Measurements from ENCODE around the gene SH3PXD2A.
A peak's percentile ranks its signal among the peaks of the same experiment; 100 is the strongest.

SH3PXD2A gene

GRCh38 chr10:103660364-103661197 is 194.8 kb downstream of the SH3PXD2A start:
- H3K27ac ChIP-seq (ENCODE audit: low read depth, low read length): peak overlapping the region; percentile 93
- peak overlapping the region; percentile 74 for H3K9ac ChIP-seq (ENCODE audit: low read length)
- H3K9me3 ChIP-seq (ENCODE audit: low read length): no peaks in the 10 kb centered on the region
- H3K27me3 ChIP-seq (ENCODE audit: control insufficient read depth in 1 of 2, insufficient read depth in 2 of 2, low read length in 2 of 2): no peaks in the 10 kb centered on the region
- H3K4me3 ChIP-seq (ENCODE audit: low read depth in 1 of 2, low read length in 2 of 2): peak overlapping the region; percentile 62 to 91
- H3K36me3 ChIP-seq (ENCODE audit: insufficient read depth, low read length): peaks cover 38% of the 10 kb centered on the region
- H3K4me1 ChIP-seq (ENCODE audit: insufficient read depth, low read length): peaks cover 40% of the 10 kb centered on the region

- Histone ChIP-seq H3K4me1 (ENCODE audit: insufficient read depth, low read length) (peaks cover 40% of the 10 kb centered on the region), H3K4me3 (ENCODE audit: low read depth in 1 of 2, low read length in 2 of 2) (peak overlapping the region; percentile 62 to 91), H3K9ac (ENCODE audit: low read length) (peak overlapping the region; percentile 74), H3K27me3 (ENCODE audit: control insufficient read depth in 1 of 2, insufficient read depth in 2 of 2, low read length in 2 of 2) (no peaks in the 10 kb centered on the region), H3K27ac (ENCODE audit: low read depth, low read length) (peak overlapping the region; percentile 93), H3K36me3 (ENCODE audit: insufficient read depth, low read length) (peaks cover 38% of the 10 kb centered on the region), H3K9me3 (ENCODE audit: low read length) (no peaks in the 10 kb centered on the region)
Measured at GRCh38 chr10:103659674-103660363, 195.6 kb downstream of the SH3PXD2A start.

GRCh38 chr10:103658049-103658577 is 197.3 kb downstream of the SH3PXD2A start:
- H3K36me3 ChIP-seq (ENCODE audit: insufficient read depth, low read length): peaks cover 38% of the 10 kb centered on the region
- H3K9ac ChIP-seq (ENCODE audit: low read length): no peak overlapping the region
- no peak overlapping the region for H3K27ac ChIP-seq (ENCODE audit: low read depth, low read length)
- no peaks in the 10 kb centered on the region for H3K27me3 ChIP-seq (ENCODE audit: control insufficient read depth in 1 of 2, insufficient read depth in 2 of 2, low read length in 2 of 2)
- peaks cover 32% of the 10 kb centered on the region for H3K4me1 ChIP-seq (ENCODE audit: insufficient read depth, low read length)
- no peaks in the 10 kb centered on the region for H3K9me3 ChIP-seq (ENCODE audit: low read length)
- H3K4me3 ChIP-seq (ENCODE audit: low read depth in 1 of 2, low read length in 2 of 2): no peak overlapping the region

- Histone ChIP-seq H3K27me3 (ENCODE audit: control insufficient read depth in 1 of 2, insufficient read depth in 2 of 2, low read length in 2 of 2) (no peaks in the 10 kb centered on the region), H3K4me1 (ENCODE audit: insufficient read depth, low read length) (peaks cover 35% of the 10 kb centered on the region)
Measured at GRCh38 chr10:103657061-103657591, 198.2 kb downstream of the SH3PXD2A start.

GRCh38 chr10:103654925-103655324 is 200.5 kb downstream of the SH3PXD2A start:
- Histone ChIP-seq H3K4me3 (ENCODE audit: low read depth in 1 of 2, low read length in 2 of 2) (no peak overlapping the region), H3K36me3 (ENCODE audit: insufficient read depth, low read length) (peaks cover 48% of the 10 kb centered on the region), H3K4me1 (ENCODE audit: insufficient read depth, low read length) (peaks cover 55% of the 10 kb centered on the region), H3K9ac (ENCODE audit: low read length) (no peak overlapping the region), H3K27me3 (ENCODE audit: control insufficient read depth in 1 of 2, insufficient read depth in 2 of 2, low read length in 2 of 2) (no peaks in the 10 kb centered on the region), H3K27ac (ENCODE audit: low read depth, low read length) (no peak overlapping the region), H3K9me3 (ENCODE audit: low read length) (no peaks in the 10 kb centered on the region)

More at GRCh38 chr10:103657061-103657591, 198.2 kb downstream of the SH3PXD2A start:
- no peak overlapping the region for H3K27ac ChIP-seq (ENCODE audit: low read depth, low read length)
- H3K9me3 ChIP-seq (ENCODE audit: low read length): no peaks in the 10 kb centered on the region
- peaks cover 38% of the 10 kb centered on the region for H3K36me3 ChIP-seq (ENCODE audit: insufficient read depth, low read length)
- H3K4me3 ChIP-seq (ENCODE audit: low read depth in 1 of 2, low read length in 2 of 2): no peak overlapping the region
- H3K9ac ChIP-seq (ENCODE audit: low read length): no peak overlapping the region

- no peak overlapping the region for H3K27ac ChIP-seq (ENCODE audit: low read depth, low read length)
- no peaks in the 10 kb centered on the region for H3K9me3 ChIP-seq (ENCODE audit: low read length)
- peaks cover 57% of the 10 kb centered on the region for H3K4me1 ChIP-seq (ENCODE audit: insufficient read depth, low read length)
- no peak overlapping the region for H3K9ac ChIP-seq (ENCODE audit: low read length)
- H3K27me3 ChIP-seq (ENCODE audit: control insufficient read depth in 1 of 2, insufficient read depth in 2 of 2, low read length in 2 of 2): no peaks in the 10 kb centered on the region
- peaks cover 37% of the 10 kb centered on the region for H3K36me3 ChIP-seq (ENCODE audit: insufficient read depth, low read length)
- no peak overlapping the region for H3K4me3 ChIP-seq (ENCODE audit: low read depth in 1 of 2, low read length in 2 of 2)
Measured at GRCh38 chr10:103653581-103654037, 201.8 kb downstream of the SH3PXD2A start.

- Histone ChIP-seq H3K9me3 (ENCODE audit: low read length) (no peaks in the 10 kb centered on the region), H3K9ac (ENCODE audit: low read length) (no peak overlapping the region), H3K27me3 (ENCODE audit: control insufficient read depth in 1 of 2, insufficient read depth in 2 of 2, low read length in 2 of 2) (no peaks in the 10 kb centered on the region), H3K4me1 (ENCODE audit: insufficient read depth, low read length) (peaks cover 57% of the 10 kb centered on the region), H3K36me3 (ENCODE audit: insufficient read depth, low read length) (peaks cover 29% of the 10 kb centered on the region), H3K4me3 (ENCODE audit: low read depth in 1 of 2, low read length in 2 of 2) (no peak overlapping the region), H3K27ac (ENCODE audit: low read depth, low read length) (peak overlapping the region; percentile 12)
Measured at GRCh38 chr10:103652599-103653281, 202.6 kb downstream of the SH3PXD2A start.

GRCh38 chr10:103651783-103652476 is 203.4 kb downstream of the SH3PXD2A start:
- no peak overlapping the region for H3K9ac ChIP-seq (ENCODE audit: low read length)
- H3K36me3 ChIP-seq (ENCODE audit: insufficient read depth, low read length): peaks cover 30% of the 10 kb centered on the region
- no peak overlapping the region for H3K4me3 ChIP-seq (ENCODE audit: low read depth in 1 of 2, low read length in 2 of 2)
- H3K9me3 ChIP-seq (ENCODE audit: low read length): no peaks in the 10 kb centered on the region
- H3K27ac ChIP-seq (ENCODE audit: low read depth, low read length): peak overlapping the region; percentile 12
- H3K4me1 ChIP-seq (ENCODE audit: insufficient read depth, low read length): peaks cover 61% of the 10 kb centered on the region
- no peaks in the 10 kb centered on the region for H3K27me3 ChIP-seq (ENCODE audit: control insufficient read depth in 1 of 2, insufficient read depth in 2 of 2, low read length in 2 of 2)

GRCh38 chr10:103651333-103651732 is 204.0 kb downstream of the SH3PXD2A start:
- H3K9ac ChIP-seq (ENCODE audit: low read length): no peak overlapping the region
- no peak overlapping the region for H3K27ac ChIP-seq (ENCODE audit: low read depth, low read length)
- no peaks in the 10 kb centered on the region for H3K9me3 ChIP-seq (ENCODE audit: low read length)
- peaks cover 30% of the 10 kb centered on the region for H3K36me3 ChIP-seq (ENCODE audit: insufficient read depth, low read length)
- H3K4me1 ChIP-seq (ENCODE audit: insufficient read depth, low read length): peaks cover 61% of the 10 kb centered on the region
- no peaks in the 10 kb centered on the region for H3K27me3 ChIP-seq (ENCODE audit: control insufficient read depth in 1 of 2, insufficient read depth in 2 of 2, low read length in 2 of 2)
- no peak overlapping the region for H3K4me3 ChIP-seq (ENCODE audit: low read depth in 1 of 2, low read length in 2 of 2)

- no peaks in the 10 kb centered on the region for H3K9me3 ChIP-seq (ENCODE audit: low read length)
- H3K4me3 ChIP-seq (ENCODE audit: low read depth in 1 of 2, low read length in 2 of 2): peak overlapping the region in 1 of 2 donors; percentile 1
- peaks cover 76% of the 10 kb centered on the region for H3K4me1 ChIP-seq (ENCODE audit: insufficient read depth, low read length)
- no peak overlapping the region for H3K9ac ChIP-seq (ENCODE audit: low read length)
- H3K27ac ChIP-seq (ENCODE audit: low read depth, low read length): peak overlapping the region; percentile 41
- peaks cover 24% of the 10 kb centered on the region for H3K36me3 ChIP-seq (ENCODE audit: insufficient read depth, low read length)
- H3K27me3 ChIP-seq (ENCODE audit: control insufficient read depth in 1 of 2, insufficient read depth in 2 of 2, low read length in 2 of 2): no peaks in the 10 kb centered on the region
Measured at GRCh38 chr10:103649654-103650423, 205.5 kb downstream of the SH3PXD2A start.

Data from muscle layer of colon (tissue), 2 donors.